HepG2 (cell line): ENCODE results near the gene TFF1. TPM values are rescaled to one million over a fixed set of nuclear protein-coding genes. Genes with fewer than 3 reads are reported as not detected.

Source experiments
- ELK4 ChIP-seq: sonication (generic); formaldehyde crosslinking; IDR thresholded peaks from 2 replicates; pipeline ENCODE4 v1.9.0; 2021; ENCODE audit warnings: missing genetic modification reagents, borderline replicate concordance
- FOXC1 ChIP-seq: sonication (generic); formaldehyde crosslinking; IDR thresholded peaks from 2 replicates; pipeline ENCODE4 v1.8.0; 2022; ENCODE audit warnings: mild to moderate bottlenecking, missing genetic modification reagents, borderline replicate concordance
- GABPB1 ChIP-seq: IDR thresholded peaks from 2 replicates; pipeline ENCODE4 v1.6.1; 2016; ENCODE audit warnings: mild to moderate bottlenecking, missing genetic modification reagents, moderate library complexity, missing compliant biosample characterization
- GATAD2A ChIP-seq: IDR thresholded peaks from 2 replicates; pipeline ENCODE4 v1.6.1; 2016
- HCFC1 ChIP-seq: fragments of 150-350 bp; IDR thresholded peaks from 2 replicates; pipeline ENCODE4 v1.6.1; 2014; ENCODE audit warnings: low read depth, low read length
- HHEX ChIP-seq: IDR thresholded peaks from 2 replicates; pipeline ENCODE4 v1.6.1; 2016; ENCODE audit warnings: control low read depth
- HIC2 ChIP-seq: sonication (generic); formaldehyde crosslinking; IDR thresholded peaks from 2 replicates; pipeline ENCODE4 v1.9.0; 2022; ENCODE audit warnings: low read depth, missing genetic modification reagents
- HNRNPLL ChIP-seq: fragments of 200-400 bp; formaldehyde crosslinking; IDR thresholded peaks from 2 replicates; pipeline ENCODE4 v1.6.1; 2017; ENCODE audit warnings: mild to moderate bottlenecking, low read depth, low read length; ENCODE audit not compliant: poor library complexity, severe bottlenecking
- IRF2 ChIP-seq: IDR thresholded peaks from 2 replicates; pipeline ENCODE4 v1.6.1; 2018; ENCODE audit warnings: missing genetic modification reagents, missing compliant biosample characterization
- MEIS2 ChIP-seq: sonication (generic); formaldehyde crosslinking; IDR thresholded peaks from 2 replicates; pipeline ENCODE4 v1.9.0; 2021; ENCODE audit warnings: mild to moderate bottlenecking, missing genetic modification reagents
- MLLT10 ChIP-seq: sonication (generic); formaldehyde crosslinking; IDR thresholded peaks from 2 replicates; pipeline ENCODE4 v1.4.0; 2020; ENCODE audit warnings: missing genetic modification reagents
- PLRG1 ChIP-seq: fragments of 450-650 bp; conservative IDR thresholded peaks from 2 replicates; pipeline ENCODE4 v1.6.1; 2016
- SALL1 ChIP-seq: sonication (generic); formaldehyde crosslinking; IDR thresholded peaks from 2 replicates; pipeline ENCODE4 v1.8.0; 2022; ENCODE audit warnings: mild to moderate bottlenecking, missing genetic modification reagents
- SKI ChIP-seq: fragments of 450-650 bp; IDR thresholded peaks from one replicate; pipeline ENCODE4 v1.6.1; 2018; ENCODE audit warnings: mild to moderate bottlenecking; ENCODE audit not compliant: partially characterized antibody
- SP140L ChIP-seq: sonication (generic); formaldehyde crosslinking; IDR thresholded peaks from 2 replicates; pipeline ENCODE4 v1.4.0; 2020; ENCODE audit warnings: missing genetic modification reagents, borderline replicate concordance
- ZBTB49 ChIP-seq: sonication (generic); formaldehyde crosslinking; IDR thresholded peaks from 2 replicates; pipeline ENCODE4 v1.4.0; 2020; ENCODE audit warnings: missing genetic modification reagents, borderline replicate concordance
- ZKSCAN8 ChIP-seq: IDR thresholded peaks from 2 replicates; pipeline ENCODE4 v1.6.1; 2016; ENCODE audit warnings: borderline replicate concordance, missing genetic modification reagents, missing compliant biosample characterization
- ZNF225 ChIP-seq: sonication (generic); formaldehyde crosslinking; IDR thresholded peaks from 2 replicates; pipeline ENCODE4 v1.4.0; 2020; ENCODE audit warnings: mild to moderate bottlenecking, missing genetic modification reagents
- ZNF816 ChIP-seq: sonication (generic); formaldehyde crosslinking; IDR thresholded peaks from 2 replicates; pipeline ENCODE4 v1.8.0; 2022; ENCODE audit warnings: missing genetic modification reagents, mild to moderate bottlenecking, borderline replicate concordance
- ZNF841 ChIP-seq: sonication (generic); formaldehyde crosslinking; IDR thresholded peaks from 2 replicates; pipeline ENCODE4 v1.8.1; 2023; ENCODE audit warnings: missing genetic modification reagents, borderline replicate concordance
- ZSCAN21 ChIP-seq: sonication (generic); formaldehyde crosslinking; IDR thresholded peaks from 2 replicates; pipeline ENCODE4 v1.8.0; 2022; ENCODE audit warnings: mild to moderate bottlenecking, missing genetic modification reagents, moderate library complexity, borderline replicate concordance
- polyA plus RNA-seq, 8 experiments: library from polyadenylated mRNA; depleted of rRNA in 3 of 8; stranded (reverse) in 7 of 8; unstranded in 1 of 8; fragments of >200 nt; fragmentation: Illumina TruSeq in 4 of 8; extraction: Trizol in 4 of 8; gene quantifications; 2 replicates each; pipeline versions ENCODE4 v1.2.1 to v1.2.3, GENCODE V29; 2011 to 2016; ENCODE audit warnings: low read depth in 4 of 8, missing spikeins in 1 of 8, mixed read lengths in 1 of 8; ENCODE audit not compliant: insufficient read depth in 1 of 8
- total RNA-seq, 5 experiments: library from RNA; depleted of rRNA; stranded (reverse); fragments of >200 nt; fragmentation: Illumina TruSeq; extraction: Trizol; gene quantifications; 2 replicates each; pipeline ENCODE4 v1.2.3, GENCODE V29; 2016; ENCODE audit warnings: low read depth in 1 of 5
- TF ChIP-seq, protein P1 (sequence below): sonication (generic); formaldehyde crosslinking; IDR thresholded peaks from 2 replicates; pipeline ENCODE4 v1.4.0; 2020; ENCODE audit warnings: mild to moderate bottlenecking, missing genetic modification reagents
- TF ChIP-seq, protein P2 (sequence below): sonication (generic); formaldehyde crosslinking; IDR thresholded peaks from 2 replicates; pipeline ENCODE4 v1.8.1; 2023; ENCODE audit warnings: mild to moderate bottlenecking, missing genetic modification reagents

TFF1 gene
- total and polyA plus RNA-seq, 2 of the 13 experiments (the other 11 are each of a cell fraction or from before 2014, with no cell fraction given): 0.24 to 19.4 TPM

DNA sequence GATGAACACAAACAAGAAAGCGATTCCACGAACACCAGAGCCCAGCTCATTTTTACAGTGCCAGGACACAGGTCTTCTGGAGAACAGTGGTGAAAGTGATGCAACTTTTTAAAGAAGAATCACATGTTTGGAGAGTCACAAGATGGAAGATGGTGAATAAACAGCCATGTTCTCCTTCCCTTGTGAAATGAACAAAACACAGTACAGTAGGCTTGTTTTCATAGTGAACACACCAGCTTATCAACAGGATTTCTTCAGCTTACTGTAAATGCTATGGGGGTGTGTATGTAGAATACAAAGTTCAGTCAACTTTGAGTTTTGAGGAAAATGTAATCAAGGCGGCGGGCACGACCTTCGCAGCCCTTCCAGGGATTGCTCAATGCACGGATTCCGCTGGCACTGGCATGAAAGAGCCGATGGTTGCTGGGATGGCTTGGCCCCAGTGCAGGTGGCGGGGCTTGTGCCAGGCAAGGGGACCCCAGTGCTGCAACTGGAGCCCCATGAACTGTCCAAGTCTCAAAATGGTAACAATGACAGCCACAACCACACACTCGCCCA lies 19.8 kb upstream of the TFF1 start (continued):
- TF ChIP-seq ELK4 (CRISPR knock-in tag) (no peak), MLLT10 (CRISPR knock-in tag) (no peak), ZSCAN21 (CRISPR knock-in tag) (peak; percentile 78), ZNF225 (CRISPR knock-in tag) (no peak), HNRNPLL (peak; percentile 32), ZKSCAN8 (CRISPR knock-in tag) (peak; percentile 93; the same call in 1 of the 2 replicates), ZBTB49 (CRISPR knock-in tag) (no peak), HCFC1 (no peak), PLRG1 (no peak), SP140L (CRISPR knock-in tag) (no peak), SKI (peak; percentile 75), FOXC1 (CRISPR knock-in tag) (peak; percentile 43; the same call in 1 of the 2 replicates), HHEX (CRISPR knock-in tag) (peak; percentile 61; the same call in 1 of the 2 replicates), ZNF841 (CRISPR knock-in tag) (no peak), SALL1 (CRISPR knock-in tag) (peak; percentile 98), GABPB1 (CRISPR knock-in tag) (peak; percentile 71), MEIS2 (CRISPR knock-in tag) (no peak; the same call in 1 of the 2 replicates), GATAD2A (peak; percentile 98), IRF2 (no peak), HIC2 (peak; percentile 100), ZNF816 (CRISPR knock-in tag) (peak; percentile 74; the same call in 1 of the 2 replicates)
- TF ChIP-seq, protein P1, sequence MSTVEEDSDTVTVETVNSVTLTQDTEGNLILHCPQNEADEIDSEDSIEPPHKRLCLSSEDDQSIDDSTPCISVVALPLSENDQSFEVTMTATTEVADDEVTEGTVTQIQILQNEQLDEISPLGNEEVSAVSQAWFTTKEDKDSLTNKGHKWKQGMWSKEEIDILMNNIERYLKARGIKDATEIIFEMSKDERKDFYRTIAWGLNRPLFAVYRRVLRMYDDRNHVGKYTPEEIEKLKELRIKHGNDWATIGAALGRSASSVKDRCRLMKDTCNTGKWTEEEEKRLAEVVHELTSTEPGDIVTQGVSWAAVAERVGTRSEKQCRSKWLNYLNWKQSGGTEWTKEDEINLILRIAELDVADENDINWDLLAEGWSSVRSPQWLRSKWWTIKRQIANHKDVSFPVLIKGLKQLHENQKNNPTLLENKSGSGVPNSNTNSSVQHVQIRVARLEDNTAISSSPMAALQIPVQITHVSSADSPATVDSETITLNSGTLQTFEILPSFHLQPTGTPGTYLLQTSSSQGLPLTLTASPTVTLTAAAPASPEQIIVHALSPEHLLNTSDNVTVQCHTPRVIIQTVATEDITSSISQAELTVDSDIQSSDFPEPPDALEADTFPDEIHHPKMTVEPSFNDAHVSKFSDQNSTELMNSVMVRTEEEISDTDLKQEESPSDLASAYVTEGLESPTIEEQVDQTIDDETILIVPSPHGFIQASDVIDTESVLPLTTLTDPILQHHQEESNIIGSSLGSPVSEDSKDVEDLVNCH (CRISPR knock-in tag): no peak
- TF ChIP-seq, protein P2, sequence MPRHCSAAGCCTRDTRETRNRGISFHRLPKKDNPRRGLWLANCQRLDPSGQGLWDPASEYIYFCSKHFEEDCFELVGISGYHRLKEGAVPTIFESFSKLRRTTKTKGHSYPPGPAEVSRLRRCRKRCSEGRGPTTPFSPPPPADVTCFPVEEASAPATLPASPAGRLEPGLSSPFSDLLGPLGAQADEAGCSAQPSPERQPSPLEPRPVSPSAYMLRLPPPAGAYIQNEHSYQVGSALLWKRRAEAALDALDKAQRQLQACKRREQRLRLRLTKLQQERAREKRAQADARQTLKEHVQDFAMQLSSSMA (CRISPR knock-in tag): no peak
